HG03354 (cell line): ENCODE results near the gene CIB4.

Source experiments
- ATAC-seq: cut with Tn5 transposase; IDR thresholded peaks from one replicate; pipeline ENCODE4 v1.9.1; 2021; ENCODE audit warnings: mild to moderate bottlenecking; ENCODE audit not compliant: unreplicated experiment, poor library complexity, severe bottlenecking

The CIB4 gene

GRCh38 chr2:26560892-26561291 lies 80.3 kb downstream of the CIB4 start:
- ATAC-seq = no peak

GRCh38 chr2:26559556-26559955 lies 81.6 kb downstream of the CIB4 start:
- no peak for ATAC-seq

- no peak for ATAC-seq
Measured at GRCh38 chr2:26559044-26559405, 82.1 kb downstream of the CIB4 start.

- no peak for ATAC-seq
Measured at GRCh38 chr2:26558271-26559043, 82.7 kb downstream of the CIB4 start.

GRCh38 chr2:26557244-26557925 lies 83.8 kb downstream of the CIB4 start:
- no peak for ATAC-seq

- ATAC-seq = no peak
Measured at GRCh38 chr2:26556309-26557243, 84.6 kb downstream of the CIB4 start.

GRCh38 chr2:26555246-26556133 lies 85.7 kb downstream of the CIB4 start:
- no peak for ATAC-seq

GRCh38 chr2:26552641-26553374 lies 88.4 kb downstream of the CIB4 start:
- ATAC-seq = no peak

GRCh38 chr2:26550276-26551015 lies 90.7 kb downstream of the CIB4 start:
- no peak for ATAC-seq

GRCh38 chr2:26542676-26543505 lies 98.3 kb downstream of the CIB4 start:
- ATAC-seq = no peak

- ATAC-seq = no peak
Measured at GRCh38 chr2:26542194-26542455, 99.0 kb downstream of the CIB4 start.

GRCh38 chr2:26541401-26542193 lies 99.6 kb downstream of the CIB4 start:
- ATAC-seq = no peak

GRCh38 chr2:26540961-26541360 lies 100.2 kb downstream of the CIB4 start:
- no peak for ATAC-seq

- no peak for ATAC-seq
Measured at GRCh38 chr2:26540306-26540705, 100.9 kb downstream of the CIB4 start.

- no peak for ATAC-seq
Measured at GRCh38 chr2:26537826-26538475, 103.2 kb downstream of the CIB4 start.

- ATAC-seq = no peak
Measured at GRCh38 chr2:26537069-26537825, 103.9 kb downstream of the CIB4 start.
